ENCODE data around the gene PRR15.
"Not testable (repeated sequence)": the region's sequence is repeated elsewhere in the genome, so short reads cannot be mapped to it uniquely, and the experiment has no call there.

The PRR15 gene, protein sequence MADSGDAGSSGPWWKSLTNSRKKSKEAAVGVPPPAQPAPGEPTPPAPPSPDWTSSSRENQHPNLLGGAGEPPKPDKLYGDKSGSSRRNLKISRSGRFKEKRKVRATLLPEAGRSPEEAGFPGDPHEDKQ

DNA sequence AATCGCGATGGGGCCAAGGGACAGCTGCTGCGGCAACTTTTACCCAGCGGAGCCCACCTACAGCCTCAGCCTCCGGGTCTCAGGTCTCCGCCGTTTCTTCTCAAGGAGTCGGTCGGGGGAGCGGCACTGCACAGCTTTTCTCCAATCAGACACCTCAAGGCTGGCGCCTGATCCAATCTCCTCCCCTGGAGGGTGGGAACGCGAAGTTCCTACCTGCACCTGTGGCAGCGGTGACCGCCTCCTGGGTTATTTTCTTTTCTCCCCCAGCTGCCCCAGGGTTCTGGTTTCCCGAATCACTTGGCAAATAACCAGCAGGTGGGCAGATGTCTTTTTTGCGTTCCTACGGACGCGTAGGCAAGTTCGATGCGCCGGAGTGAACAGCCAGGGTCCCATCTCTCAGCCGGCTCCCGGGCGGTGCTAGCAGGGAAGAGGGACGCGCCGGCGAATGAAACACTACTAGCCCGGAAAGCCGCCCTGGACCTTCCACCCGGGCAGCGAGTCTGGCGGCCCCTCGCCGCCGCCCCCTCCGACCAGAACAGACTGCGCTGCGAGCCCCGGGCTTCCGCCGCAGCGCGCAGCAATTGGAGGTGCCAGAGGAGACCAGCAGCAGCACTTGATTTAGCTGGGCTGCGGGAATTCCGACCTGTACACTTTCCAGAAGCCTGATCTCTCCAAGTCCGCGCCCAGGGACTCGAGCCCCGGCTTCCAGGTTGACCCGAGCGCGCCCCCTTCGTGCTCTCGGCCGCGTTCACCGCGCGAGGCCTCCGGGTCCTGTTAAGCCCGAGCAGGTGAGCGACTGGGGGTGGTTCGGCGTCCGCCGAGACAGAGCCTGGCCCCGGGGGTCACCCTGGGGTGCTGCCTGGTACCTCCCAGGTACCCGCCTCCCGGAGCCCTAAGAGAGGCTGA, at the start of gene PRR15:
Gene PRR15, plus strand, starts transcription at position 246 of the 906 bp plus-strand sequence. CDS start 2,495 bp downstream, outside the sequence.
- CTCF ChIA-PET, result interaction anchor here (0.6 to 0.7 kb wide), 2 partner anchors 10 to 85 kb away, joined by 3 to 4 read pairs; no protein-coding TSS in a partner anchor
- peak; percentile 95 for DNase-seq (ENCODE audit: low spot score)
- TF ChIP-seq, protein P1, sequence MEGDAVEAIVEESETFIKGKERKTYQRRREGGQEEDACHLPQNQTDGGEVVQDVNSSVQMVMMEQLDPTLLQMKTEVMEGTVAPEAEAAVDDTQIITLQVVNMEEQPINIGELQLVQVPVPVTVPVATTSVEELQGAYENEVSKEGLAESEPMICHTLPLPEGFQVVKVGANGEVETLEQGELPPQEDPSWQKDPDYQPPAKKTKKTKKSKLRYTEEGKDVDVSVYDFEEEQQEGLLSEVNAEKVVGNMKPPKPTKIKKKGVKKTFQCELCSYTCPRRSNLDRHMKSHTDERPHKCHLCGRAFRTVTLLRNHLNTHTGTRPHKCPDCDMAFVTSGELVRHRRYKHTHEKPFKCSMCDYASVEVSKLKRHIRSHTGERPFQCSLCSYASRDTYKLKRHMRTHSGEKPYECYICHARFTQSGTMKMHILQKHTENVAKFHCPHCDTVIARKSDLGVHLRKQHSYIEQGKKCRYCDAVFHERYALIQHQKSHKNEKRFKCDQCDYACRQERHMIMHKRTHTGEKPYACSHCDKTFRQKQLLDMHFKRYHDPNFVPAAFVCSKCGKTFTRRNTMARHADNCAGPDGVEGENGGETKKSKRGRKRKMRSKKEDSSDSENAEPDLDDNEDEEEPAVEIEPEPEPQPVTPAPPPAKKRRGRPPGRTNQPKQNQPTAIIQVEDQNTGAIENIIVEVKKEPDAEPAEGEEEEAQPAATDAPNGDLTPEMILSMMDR (conservative IDR thresholded peaks at IDR 0.05; ENCODE audit: low read depth), result 0 out of 2 replicates have a peak, but pooled peaks have one; percentile 8
- peak within 1 kb of the TSS; percentile 84 for H3K27ac ChIP-seq
- POLR2A ChIA-PET (ENCODE audit: low non-redundant PET), result no interaction called here

DNA sequence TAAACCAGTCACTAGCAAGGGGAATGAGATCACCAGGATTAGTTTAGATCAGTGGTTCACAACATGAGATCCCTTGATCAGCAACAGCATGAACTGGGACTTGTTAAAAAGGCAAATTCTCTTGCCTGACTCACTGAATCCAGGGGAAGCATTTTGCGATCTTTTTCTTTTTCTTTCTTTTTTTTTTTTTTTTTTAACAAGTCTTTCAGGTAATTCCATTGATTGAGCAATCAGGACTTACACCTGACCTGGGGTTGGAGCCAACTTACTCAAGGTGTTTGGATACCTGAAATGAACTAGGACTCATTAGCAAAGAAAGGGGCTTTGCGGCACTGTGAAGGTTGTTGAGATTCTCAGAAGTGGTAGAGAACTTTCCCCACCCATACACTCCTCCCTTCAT, 47.1 kb upstream of the PRR15 start:
- POLR2A ChIA-PET (ENCODE audit: low non-redundant PET), result no interaction called here
- CTCF ChIA-PET, result no interaction called here

DNA sequence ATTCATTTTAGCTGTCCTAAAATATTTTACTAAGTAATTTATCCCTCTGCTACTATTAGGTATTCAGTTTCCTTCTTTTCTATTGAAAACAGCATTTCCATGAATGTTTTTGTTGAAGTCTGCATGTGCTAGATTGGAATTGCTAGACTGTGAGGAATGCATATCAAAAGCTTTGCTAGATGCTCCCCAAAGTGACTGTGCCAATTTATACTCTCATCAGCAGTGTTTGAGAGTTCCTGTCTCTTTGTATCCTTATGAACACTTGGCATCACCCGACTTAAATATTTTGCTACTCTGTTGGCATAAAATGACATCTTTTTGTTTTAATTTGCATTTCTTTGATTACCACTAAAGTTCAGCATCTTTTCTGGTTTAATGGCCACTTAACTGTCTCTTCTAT, 45.0 kb upstream of the PRR15 start:
- ChIA-PET POLR2A (ENCODE audit: low non-redundant PET) (no interaction called here), CTCF (no interaction called here)
- TF ChIP-seq, protein P1 (conservative IDR thresholded peaks at IDR 0.05; ENCODE audit: low read depth), result no peak
- no peak for DNase-seq (ENCODE audit: low spot score)
- no peak overlapping the region for H3K27ac ChIP-seq

More for the DNA sequence above, 47.1 kb upstream of the PRR15 start:
- no peak for DNase-seq (ENCODE audit: low spot score)
- H3K27ac ChIP-seq, result no peak overlapping the region
- TF ChIP-seq, protein P1 (conservative IDR thresholded peaks at IDR 0.05; ENCODE audit: low read depth), result no peak

DNA sequence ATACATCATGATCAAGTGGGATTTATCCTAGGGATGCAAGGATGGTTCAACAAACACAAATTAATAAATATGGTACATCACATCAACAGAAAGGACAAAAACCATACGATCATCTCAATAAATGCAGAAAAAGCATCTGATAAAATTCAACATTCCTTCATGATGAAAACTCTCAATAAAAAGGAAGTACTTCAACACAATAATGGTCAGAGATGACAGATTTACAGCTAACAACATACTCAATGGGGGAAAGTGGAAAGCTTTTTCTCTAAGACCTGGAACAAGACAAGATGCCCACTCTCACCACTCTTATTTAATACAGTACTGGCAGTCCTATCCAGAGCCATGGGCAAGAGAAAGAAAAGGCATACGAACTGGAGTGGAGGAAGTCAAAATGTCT, 39.9 kb upstream of the PRR15 start:
- TF ChIP-seq, protein P1 (conservative IDR thresholded peaks at IDR 0.05; ENCODE audit: low read depth), result no peak
- ChIA-PET POLR2A (ENCODE audit: low non-redundant PET) (no interaction called here), CTCF (interaction anchor here (0.7 kb wide), 1 partner anchor 16 kb away, joined by 3 read pairs; no protein-coding TSS in a partner anchor)
- DNase-seq (ENCODE audit: low spot score), result no peak
- no peak overlapping the region for H3K27ac ChIP-seq

DNA sequence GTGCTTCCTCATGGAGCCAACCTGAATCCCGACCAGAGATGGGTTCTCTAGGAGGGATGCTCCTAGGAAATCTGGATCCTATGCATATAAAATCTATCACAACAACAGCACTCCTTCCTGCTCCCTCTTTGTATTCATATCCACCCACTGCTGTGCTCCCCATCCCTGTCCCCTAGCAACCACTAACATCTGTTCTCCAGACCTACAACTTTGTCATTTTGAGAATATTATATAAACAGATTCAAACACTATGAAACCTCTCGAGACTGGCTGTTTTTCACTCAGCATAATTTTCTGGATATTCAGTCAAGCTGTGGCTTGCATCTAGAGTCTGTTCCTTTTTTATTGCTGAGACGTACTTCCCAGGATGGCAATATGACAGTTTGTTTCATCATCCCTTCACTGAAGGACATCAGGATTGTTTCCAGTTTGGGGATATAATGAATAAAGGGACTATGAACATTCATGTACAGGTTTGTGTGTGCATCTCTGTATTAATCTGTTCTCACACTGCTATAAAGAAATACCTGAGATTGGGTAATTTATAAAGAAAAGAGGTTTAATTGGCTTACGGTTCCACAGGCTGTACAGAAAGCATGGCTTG, 36.0 kb upstream of the PRR15 start:
- ChIA-PET CTCF (interaction anchor here (0.6 kb wide), 1 partner anchor 538 kb away, joined by 4 read pairs; no protein-coding TSS in a partner anchor), POLR2A (ENCODE audit: low non-redundant PET) (no interaction called here)
- no peak overlapping the region for H3K27ac ChIP-seq
- no peak for DNase-seq (ENCODE audit: low spot score)
- TF ChIP-seq, protein P1 (conservative IDR thresholded peaks at IDR 0.05; ENCODE audit: low read depth), result no peak

DNA sequence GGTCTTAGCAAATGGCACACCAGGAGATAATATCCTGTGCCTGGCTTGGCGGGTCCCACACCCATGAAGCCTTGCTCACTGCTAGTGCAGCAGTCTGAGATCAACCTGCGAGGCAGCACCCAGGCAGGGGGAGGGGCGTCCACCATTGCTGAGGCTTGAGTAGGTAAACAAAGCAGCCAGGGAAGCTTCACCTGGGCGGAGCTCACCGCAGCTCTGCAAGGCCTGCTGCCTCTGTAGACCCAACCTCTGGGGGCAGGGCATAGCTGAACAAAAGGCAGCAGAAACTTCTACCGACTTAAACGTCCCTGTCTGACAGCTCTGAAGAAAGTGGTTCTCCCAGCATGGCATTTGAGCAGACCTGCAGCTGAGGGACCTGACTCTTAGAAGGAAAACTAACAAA, 35.1 kb upstream of the PRR15 start:
- DNase-seq (ENCODE audit: low spot score); POLR2A ChIA-PET (ENCODE audit: low non-redundant PET); H3K27ac ChIP-seq: not testable (repeated sequence)
- CTCF ChIA-PET, result interaction anchor here (0.6 kb wide), 1 partner anchor 272 kb away, joined by 3 read pairs; no protein-coding TSS in a partner anchor

Data from RWPE1 (cell line).